T-helper 17 cell (primary cell): ENCODE results near the gene PLEKHG5. TPM values are rescaled to one million over a fixed set of nuclear protein-coding genes. Genes with fewer than 3 reads are reported as not detected.
"Not testable (repeated sequence)": the region's sequence is repeated elsewhere in the genome, so short reads cannot be mapped to it uniquely, and the experiment has no call there.

ENCODE experiments used
- ATAC-seq: fragments of 150-1000 bp; cut with Tn5 transposase; 2 replicates; pipeline ENCODE4 v1.10.0; 2021; ENCODE audit warnings: mild to moderate bottlenecking, moderate library complexity
- DNase-seq, 3 donors: peaks; one replicate each; pipeline versions ENCODE4 v3.0.0 to v3.0.0-alpha.2; 2020 to 2021
- H3K9me3 ChIP-seq: one replicate; pipeline ENCODE4 v1.7.0; 2013; ENCODE audit warnings: low read length, mild to moderate bottlenecking; ENCODE audit not compliant: control insufficient read depth, poor library complexity, severe bottlenecking
- H3K27ac Mint-ChIP-seq: one replicate; pipeline ENCODE4 v1.8.0; 2022; ENCODE audit warnings: mild to moderate bottlenecking, moderate library complexity, mixed read lengths
- H3K27me3 Mint-ChIP-seq: one replicate; pipeline ENCODE4 v1.8.0; 2022; ENCODE audit warnings: mixed read lengths
- H3K36me3 Mint-ChIP-seq: one replicate; pipeline ENCODE4 v1.8.0; 2022; ENCODE audit warnings: low read depth, mixed read lengths
- H3K4me1 Mint-ChIP-seq: one replicate; pipeline ENCODE4 v1.8.0; 2022; ENCODE audit warnings: mild to moderate bottlenecking, mixed read lengths
- H3K4me3 Mint-ChIP-seq: one replicate; pipeline ENCODE4 v1.8.0; 2022; ENCODE audit warnings: mild to moderate bottlenecking, moderate library complexity, mixed read lengths
- total RNA-seq, 4 donors: library from RNA in 2 of 4; stranded (reverse) in 2 of 4; gene quantifications; one replicate each; pipeline ENCODE4 v1.2.3 and lab custom pipeline; 2022 to 2026

Gene PLEKHG5
- total RNA-seq, 2 donors from 2014 or later = 10.8 to 12.8 TPM

DNA sequence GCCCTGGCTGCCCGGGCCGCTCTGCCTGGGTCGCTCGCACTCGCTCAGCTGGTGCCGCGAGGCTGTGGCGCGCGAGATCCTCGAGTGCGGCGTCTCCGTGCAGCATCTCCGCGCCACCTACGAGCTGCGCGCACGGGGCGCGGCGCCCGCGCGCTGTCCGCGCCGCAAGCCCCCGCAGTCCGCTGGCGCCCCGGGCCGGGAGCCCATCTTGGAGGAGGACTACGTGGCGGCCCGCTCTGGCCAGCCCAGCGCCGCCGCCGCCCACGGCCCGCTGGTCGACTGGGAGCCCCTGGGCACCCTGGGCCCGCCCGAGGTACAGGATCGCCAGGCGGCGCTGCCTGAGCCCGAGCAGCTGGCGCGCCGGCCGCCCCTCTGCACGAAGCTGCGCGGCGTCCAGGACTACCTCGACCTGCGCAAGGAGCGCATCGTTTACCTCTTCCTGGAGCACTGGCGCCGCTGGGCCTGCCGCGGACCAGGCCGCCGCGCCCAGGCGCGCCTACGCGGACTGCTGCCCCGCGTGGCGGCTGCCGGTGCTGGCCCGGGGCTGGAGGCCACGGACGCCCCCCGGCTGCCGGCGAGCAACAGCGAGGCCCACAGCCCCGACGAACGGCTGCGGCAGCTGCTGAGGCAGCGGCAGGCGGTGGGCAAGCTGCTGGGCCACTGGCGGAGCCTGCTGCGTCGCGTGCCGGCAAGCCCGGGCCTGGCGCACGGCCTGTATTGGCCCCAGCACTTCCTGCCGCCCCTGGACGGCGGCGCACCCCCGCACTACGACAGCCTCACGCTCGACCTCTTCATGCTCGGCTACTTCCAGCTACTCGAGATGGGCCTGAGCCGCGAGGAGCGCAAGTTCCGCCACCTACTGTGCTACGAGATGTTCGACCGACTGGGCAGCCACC, 36.4 kb downstream of the PLEKHG5 start:
- peak; percentile 45 to 51 (median 47) for DNase-seq
- H3K4me3 Mint-ChIP-seq = peak overlapping the region; percentile 67
- H3K27ac Mint-ChIP-seq = no peak overlapping the region
- peaks cover 29% of the 10 kb centered on the region for H3K4me1 Mint-ChIP-seq
- peaks cover 2% of the 10 kb centered on the region for H3K36me3 Mint-ChIP-seq
- peaks cover 9% of the 10 kb centered on the region for H3K27me3 Mint-ChIP-seq
- H3K9me3 ChIP-seq = no peaks in the 10 kb centered on the region
- ATAC-seq = peak; percentile 58

DNA sequence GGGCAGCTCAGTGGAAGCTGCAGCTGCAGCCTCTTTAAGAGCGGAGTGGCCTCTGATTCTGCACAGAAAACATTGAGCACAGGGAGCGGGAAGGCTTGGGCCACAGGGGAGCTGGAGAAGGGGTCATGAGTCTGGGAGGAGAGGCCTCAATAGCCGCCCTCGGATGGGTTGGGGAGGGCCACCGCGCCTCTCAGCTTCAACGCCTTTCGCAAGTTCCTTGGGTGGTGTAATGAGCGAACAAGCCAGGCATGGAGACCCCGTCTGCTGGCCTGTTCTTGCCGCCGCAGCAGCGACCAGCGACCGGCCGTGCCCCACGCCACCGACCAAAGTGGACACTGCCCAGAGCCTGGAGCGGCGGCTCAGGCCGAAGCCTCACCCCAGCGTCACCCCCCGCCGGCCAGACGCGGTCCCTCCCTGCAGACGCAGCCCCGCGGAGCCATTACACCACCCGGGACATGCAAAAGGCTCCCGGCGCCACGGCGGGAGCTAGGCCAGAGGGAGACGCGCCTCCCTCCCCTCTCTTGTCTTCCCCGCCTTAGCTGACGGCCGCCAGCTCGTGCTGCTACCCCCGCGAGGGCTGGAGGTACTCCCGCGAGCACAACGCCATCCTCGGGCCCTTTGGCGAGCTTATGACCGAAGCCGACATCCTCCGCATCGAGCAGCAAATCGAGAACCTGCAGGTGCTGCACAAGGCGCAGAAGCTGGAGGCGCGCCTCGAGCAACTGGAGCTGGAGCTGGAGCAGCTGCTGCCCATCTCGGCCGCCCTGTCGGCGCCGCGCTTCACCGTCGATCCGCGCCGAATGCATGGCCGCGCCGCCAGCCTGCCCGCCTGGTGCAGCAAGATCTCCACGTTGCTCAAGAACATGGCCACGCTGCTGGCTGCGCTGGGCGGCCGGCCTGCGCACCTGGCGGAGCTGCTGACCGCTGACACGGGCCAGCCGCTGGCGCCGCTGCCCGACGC, 37.3 kb downstream of the PLEKHG5 start:
- ATAC-seq = peak; percentile 13
- not testable (repeated sequence) for H3K9me3 ChIP-seq, H3K36me3 Mint-ChIP-seq, DNase-seq, H3K27ac Mint-ChIP-seq
- Mint-ChIP-seq H3K4me3 (peak overlapping the region; percentile 83), H3K4me1 (peaks cover 29% of the 10 kb centered on the region), H3K27me3 (peaks cover 15% of the 10 kb centered on the region)

DNA sequence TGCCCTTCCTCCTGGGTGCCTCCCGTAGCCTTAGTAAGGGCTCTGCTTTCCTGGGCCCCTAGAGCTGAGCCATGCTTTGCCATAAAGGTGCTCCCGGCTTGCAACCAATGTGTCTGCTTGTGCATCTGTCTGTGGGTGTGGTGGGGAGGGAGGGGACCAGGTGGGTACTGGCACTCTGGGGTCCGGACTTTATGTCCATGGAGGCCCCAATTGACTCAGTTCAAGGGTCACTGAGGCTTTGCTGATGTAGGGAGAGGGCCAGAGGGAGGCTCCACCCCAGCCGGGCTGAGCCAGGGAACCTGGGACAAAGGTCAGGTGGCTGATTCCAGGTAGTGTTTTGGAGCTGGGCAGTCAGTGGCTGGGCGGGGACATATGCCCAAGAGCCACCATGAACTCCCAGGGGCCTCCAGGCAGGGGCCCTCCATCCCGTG, 40.5 kb downstream of the PLEKHG5 start:
- ATAC-seq (no peak), DNase-seq (no peak)
- no peaks in the 10 kb centered on the region for H3K9me3 ChIP-seq
- Mint-ChIP-seq H3K27me3 (peaks cover 16% of the 10 kb centered on the region), H3K4me3 (peak overlapping the region; percentile 33), H3K27ac (peak overlapping the region; percentile 24), H3K36me3 (peaks cover 5% of the 10 kb centered on the region), H3K4me1 (peaks cover 28% of the 10 kb centered on the region)

DNA sequence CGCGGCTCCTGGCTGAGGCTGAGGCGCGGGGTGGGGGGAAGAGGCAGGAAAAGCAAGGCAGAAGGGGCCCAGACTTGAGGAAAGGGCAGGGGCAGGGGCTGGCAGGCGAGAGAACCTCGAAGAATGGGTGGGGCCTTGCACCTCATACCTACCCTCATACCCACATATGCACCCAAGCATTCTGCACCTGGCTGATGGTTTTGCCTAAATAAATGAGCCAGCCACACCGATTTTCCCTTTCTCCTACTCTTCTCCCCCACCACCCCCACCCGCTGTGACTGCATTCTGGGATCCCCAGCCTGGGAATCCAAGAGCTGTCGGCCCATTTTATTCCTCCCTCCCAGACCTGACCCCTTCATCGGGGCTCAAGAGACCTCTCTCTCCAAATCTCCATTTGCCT, 41.0 kb downstream of the PLEKHG5 start:
- H3K27ac Mint-ChIP-seq, H3K36me3 Mint-ChIP-seq: not testable (repeated sequence)

DNA sequence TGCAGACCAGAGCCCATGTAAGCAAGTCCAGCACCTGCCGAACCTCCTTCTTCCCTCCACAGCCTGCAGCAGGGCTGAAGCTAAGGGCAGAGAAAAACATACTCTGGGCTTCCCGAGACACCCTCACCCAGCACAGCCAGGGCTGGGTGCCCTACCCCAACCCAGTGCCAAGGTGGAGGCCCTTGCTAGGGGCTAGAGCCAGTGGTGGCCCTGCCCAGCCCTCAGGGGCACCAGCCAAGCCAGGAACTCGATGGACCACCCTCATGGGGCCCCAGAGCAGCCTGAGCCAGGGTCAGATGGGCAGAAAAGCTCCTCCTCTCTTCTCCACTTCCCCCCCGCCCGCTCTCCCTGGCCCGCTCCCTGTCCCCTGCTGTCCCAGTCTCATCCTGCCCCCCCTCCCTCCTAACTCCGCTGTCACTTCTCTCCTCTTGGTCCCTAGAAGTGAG, 41.4 kb downstream of the PLEKHG5 start:
- H3K4me1 Mint-ChIP-seq = peaks cover 32% of the 10 kb centered on the region
- ATAC-seq (no peak), DNase-seq (no peak)
- H3K36me3 Mint-ChIP-seq = peaks cover 5% of the 10 kb centered on the region
- peak overlapping the region; percentile 87 for H3K27ac Mint-ChIP-seq
- no peaks in the 10 kb centered on the region for H3K9me3 ChIP-seq
- no peak overlapping the region for H3K4me3 Mint-ChIP-seq
- H3K27me3 Mint-ChIP-seq = peaks cover 18% of the 10 kb centered on the region

More for the DNA sequence above, 41.0 kb downstream of the PLEKHG5 start:
- not testable (repeated sequence) for H3K9me3 ChIP-seq, ATAC-seq, DNase-seq, H3K4me3 Mint-ChIP-seq
- H3K27me3 Mint-ChIP-seq = peaks cover 16% of the 10 kb centered on the region
- H3K4me1 Mint-ChIP-seq = peaks cover 30% of the 10 kb centered on the region

DNA sequence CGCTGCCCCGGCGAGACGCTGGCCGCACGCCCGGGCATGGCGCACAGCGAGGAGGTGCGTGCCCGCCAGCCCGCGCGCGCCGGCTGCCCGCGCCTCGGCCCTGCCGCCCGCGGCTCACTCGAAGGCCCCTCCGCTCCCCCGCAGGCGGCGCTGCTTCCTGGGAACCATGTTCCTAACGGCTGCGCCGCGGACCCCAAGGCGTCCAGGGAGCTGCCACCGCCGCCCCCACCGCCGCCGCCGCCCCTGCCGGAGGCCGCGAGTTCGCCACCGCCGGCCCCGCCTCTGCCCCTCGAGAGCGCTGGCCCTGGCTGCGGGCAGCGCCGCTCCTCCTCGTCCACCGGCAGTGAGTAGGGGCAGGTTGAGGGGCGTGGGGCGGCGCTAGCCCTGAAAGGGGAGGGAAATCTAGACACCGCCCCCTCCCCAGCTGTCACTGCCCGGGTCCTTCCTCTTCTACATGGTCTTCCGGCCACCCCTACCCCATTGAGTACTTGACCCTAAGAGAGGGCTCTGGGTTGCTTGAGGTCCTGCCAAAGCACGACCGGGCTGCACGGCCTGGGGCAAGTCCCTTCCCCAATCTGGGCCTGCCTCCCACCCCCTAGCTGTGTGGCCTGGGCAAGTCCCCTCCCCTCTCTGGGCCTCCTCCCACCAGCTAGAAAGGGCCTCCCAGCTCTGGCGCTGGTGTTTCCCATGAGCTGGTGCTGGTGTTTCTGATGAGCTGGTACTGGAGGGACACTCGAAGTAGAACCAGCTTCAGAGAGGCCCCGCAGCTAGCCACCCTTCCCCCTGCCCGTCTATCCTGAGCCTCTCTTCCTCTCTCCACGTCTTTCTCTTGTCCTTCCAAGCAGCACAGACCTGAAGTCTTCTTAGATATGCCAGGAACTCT, 42.5 kb downstream of the PLEKHG5 start:
- ATAC-seq (peak; percentile 74), DNase-seq (peak in 2 of 3 donors; percentile 43 to 50)
- Mint-ChIP-seq H3K4me1 (peaks cover 34% of the 10 kb centered on the region), H3K27me3 (peaks cover 23% of the 10 kb centered on the region), H3K27ac (peak overlapping the region; percentile 87), H3K36me3 (peaks cover 8% of the 10 kb centered on the region), H3K4me3 (peak overlapping the region; percentile 86)
- H3K9me3 ChIP-seq = no peaks in the 10 kb centered on the region

DNA sequence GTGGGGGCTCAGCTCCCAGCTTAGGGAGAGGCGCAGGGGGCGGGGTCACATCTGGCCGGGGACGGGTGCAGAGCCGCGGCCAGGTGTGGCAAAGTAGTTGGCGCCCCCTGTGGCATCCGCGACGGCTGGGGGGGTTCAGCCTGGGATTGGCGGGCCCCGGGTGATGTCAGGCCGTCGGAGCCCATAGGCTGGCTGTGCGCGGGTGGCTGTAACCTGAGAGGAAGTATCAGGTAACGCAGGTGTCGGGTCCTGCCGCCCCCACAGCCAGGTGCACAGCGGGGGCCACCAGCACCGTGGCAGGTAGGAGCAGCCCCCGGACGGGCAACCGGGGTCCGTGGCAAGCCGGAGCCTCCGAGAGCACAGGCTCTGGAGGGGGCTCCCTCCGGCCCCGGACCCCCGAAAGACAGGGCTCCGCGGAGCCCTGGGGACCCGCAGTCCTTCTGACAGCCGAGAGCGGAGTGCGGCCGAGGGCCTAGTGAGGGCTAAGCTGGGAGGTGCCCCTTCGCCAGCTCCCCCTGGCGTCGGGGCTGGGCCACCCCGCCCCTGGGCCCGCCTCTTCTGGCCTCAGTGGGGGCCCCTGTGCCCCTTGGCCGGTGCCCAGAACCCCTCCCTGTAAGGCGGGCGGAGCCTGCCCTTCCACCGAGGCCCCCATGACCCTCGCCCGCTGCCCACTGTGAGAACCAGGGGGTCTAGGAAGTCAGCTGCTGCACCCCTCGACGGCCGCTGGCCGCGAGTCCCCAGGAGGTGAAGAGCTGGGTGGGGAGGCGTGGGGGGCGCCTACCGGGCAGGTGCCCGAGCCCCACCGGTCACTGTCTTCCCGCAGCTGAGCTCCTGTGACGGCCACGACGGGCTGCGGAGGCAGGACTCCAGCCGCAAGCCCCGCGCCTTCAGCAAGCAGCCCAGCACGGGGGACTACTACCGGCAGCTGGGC, 43.4 kb downstream of the PLEKHG5 start:
- peaks cover 6% of the 10 kb centered on the region for H3K36me3 Mint-ChIP-seq
- H3K27me3 Mint-ChIP-seq = peaks cover 18% of the 10 kb centered on the region
- H3K27ac Mint-ChIP-seq = peak overlapping the region; percentile 21
- peak; percentile 48 to 60 (median 54) for DNase-seq
- peak overlapping the region; percentile 84 for H3K4me3 Mint-ChIP-seq
- peaks cover 28% of the 10 kb centered on the region for H3K4me1 Mint-ChIP-seq
- ATAC-seq = peak; percentile 67
- no peaks in the 10 kb centered on the region for H3K9me3 ChIP-seq

DNA sequence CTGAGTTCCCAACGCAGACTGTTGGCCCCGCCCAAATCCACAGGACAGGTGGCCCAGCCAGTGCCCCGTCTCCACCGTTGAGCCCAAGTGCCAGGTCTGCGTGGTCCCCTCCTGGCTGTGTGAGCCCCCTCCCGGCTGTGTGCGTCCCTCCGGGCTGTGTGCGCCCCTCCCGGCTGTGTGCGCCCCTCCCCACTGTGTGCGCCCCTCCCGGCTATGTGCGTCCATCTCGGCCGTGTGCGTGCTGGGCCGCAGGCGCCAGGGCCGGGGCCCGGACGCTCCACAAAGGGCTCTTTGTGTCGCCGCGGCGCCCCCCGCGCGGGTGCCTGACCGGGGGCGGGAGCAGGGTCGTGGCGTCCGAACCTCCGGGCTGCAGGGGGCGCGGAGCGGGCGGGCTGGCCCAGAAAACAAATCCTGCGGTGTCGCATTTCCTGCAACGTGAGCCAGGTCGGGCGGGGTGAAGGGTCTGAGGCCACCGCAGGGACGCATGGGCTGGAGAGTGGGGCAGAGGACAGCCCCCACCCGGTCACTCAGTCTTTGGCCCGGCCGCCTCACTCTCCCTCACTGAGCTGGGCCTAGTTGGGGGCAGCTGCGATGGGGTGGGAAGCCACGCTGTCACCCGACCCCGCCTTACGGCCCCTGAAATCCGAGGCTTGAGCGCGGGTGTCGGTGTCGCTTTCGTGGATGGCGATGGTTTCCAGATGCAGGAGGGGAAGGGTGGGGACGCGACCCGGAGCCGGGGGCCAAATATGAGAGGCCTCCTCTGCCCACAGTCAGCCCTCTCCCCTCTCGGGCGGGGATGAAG, 44.2 kb downstream of the PLEKHG5 start:
- DNase-seq (no peak), ATAC-seq (no peak)
- H3K36me3 Mint-ChIP-seq = peaks cover 6% of the 10 kb centered on the region
- H3K27me3 Mint-ChIP-seq = peaks cover 15% of the 10 kb centered on the region
- peaks cover 28% of the 10 kb centered on the region for H3K4me1 Mint-ChIP-seq
- no peaks in the 10 kb centered on the region for H3K9me3 ChIP-seq
- peak overlapping the region; percentile 84 for H3K4me3 Mint-ChIP-seq
- peak overlapping the region; percentile 21 for H3K27ac Mint-ChIP-seq

DNA sequence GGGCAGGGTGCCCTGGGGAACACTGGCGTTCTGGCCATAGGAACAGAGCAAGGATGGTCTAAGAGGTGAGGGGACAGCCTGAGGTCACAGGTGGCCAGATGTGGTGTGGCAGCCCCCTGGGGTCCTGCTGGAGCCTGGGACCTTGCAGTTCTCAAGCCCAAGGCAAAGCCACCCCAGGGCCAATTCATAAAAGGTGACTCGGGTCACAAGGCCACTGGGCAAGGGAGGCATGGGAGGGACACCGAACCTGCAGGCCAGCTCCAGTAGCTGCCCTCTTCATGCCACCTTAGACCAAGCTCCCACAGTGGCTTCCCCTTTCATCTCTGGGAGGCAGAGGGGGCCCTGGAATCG, 44.8 kb downstream of the PLEKHG5 start:
- no peaks in the 10 kb centered on the region for H3K9me3 ChIP-seq
- Mint-ChIP-seq H3K36me3 (peaks cover 6% of the 10 kb centered on the region), H3K27ac (no peak overlapping the region), H3K4me1 (peaks cover 28% of the 10 kb centered on the region), H3K27me3 (peaks cover 15% of the 10 kb centered on the region), H3K4me3 (peak overlapping the region; percentile 84)
- ATAC-seq (no peak), DNase-seq (no peak)

DNA sequence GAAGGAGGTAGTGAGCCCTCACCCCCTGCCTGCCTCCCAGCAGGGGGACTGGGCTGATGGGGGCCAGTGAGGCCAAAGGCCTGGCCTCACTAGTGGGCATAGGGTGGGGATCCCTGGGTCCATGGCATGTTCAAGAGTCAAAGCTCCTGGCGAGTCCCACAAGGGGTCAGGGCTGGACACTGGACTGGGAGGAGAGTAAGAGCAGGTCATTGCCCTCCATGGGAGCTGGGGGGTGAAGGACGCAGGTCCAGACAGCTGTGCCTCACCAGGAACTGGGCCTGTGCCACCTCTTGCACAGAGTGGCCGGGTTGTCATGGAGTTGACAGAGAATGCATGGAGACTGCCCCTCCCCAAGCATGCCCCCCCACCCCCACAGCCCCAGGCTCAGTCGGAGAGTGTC, 45.5 kb downstream of the PLEKHG5 start:
- peaks cover 15% of the 10 kb centered on the region for H3K27me3 Mint-ChIP-seq

More for the DNA sequence above, 45.5 kb downstream of the PLEKHG5 start:
- not testable (repeated sequence) for H3K27ac Mint-ChIP-seq, DNase-seq, H3K36me3 Mint-ChIP-seq, H3K9me3 ChIP-seq, ATAC-seq
- peak overlapping the region; percentile 83 for H3K4me3 Mint-ChIP-seq
- H3K4me1 Mint-ChIP-seq = peaks cover 28% of the 10 kb centered on the region
